Muscle of leg (tissue), 11 donors: ENCODE data around the gene AGBL5. TPM values are rescaled to one million over a fixed set of nuclear protein-coding genes. Genes with fewer than 3 reads are reported as not detected.
A peak's percentile ranks its signal among the peaks of the same experiment; 100 is the strongest.
"Not testable (repeated sequence)": the region's sequence is repeated elsewhere in the genome, so short reads cannot be mapped to it uniquely, and the experiment has no call there.

ENCODE experiments used
- DNase-seq: peaks from one replicate; pipeline ENCODE4 v3.0.0; 2013
- H3K27ac ChIP-seq: one replicate; pipeline ENCODE4 v1.5.1; 2013; ENCODE audit warnings: mild to moderate bottlenecking, low read length, control low read depth
- H3K27me3 ChIP-seq: one replicate; pipeline ENCODE4 v1.6.1; 2013; ENCODE audit warnings: low read length; ENCODE audit not compliant: control insufficient read depth, insufficient read depth
- H3K36me3 ChIP-seq: one replicate; pipeline ENCODE4 v1.6.1; 2013; ENCODE audit warnings: low read length; ENCODE audit not compliant: control insufficient read depth, insufficient read depth
- H3K4me1 ChIP-seq: one replicate; pipeline ENCODE4 v1.6.1; 2013; ENCODE audit warnings: low read length; ENCODE audit not compliant: control insufficient read depth, insufficient read depth
- H3K4me3 ChIP-seq: one replicate; pipeline ENCODE4 v1.5.1; 2013; ENCODE audit warnings: low read length, control low read depth
- H3K9me3 ChIP-seq: replicated peaks from 2 replicates; pipeline ENCODE4 v1.6.1; 2013; ENCODE audit warnings: low read depth, low read length; ENCODE audit not compliant: control insufficient read depth
- WGBS: methylation state at CpG from one replicate; pipeline ENCODE4 v1.1.5; 2013; ENCODE audit warnings: missing lambda C conversion rate; ENCODE audit not compliant: insufficient coverage; 5-methylcytosine and 5-hydroxymethylcytosine counted together
- polyA plus RNA-seq, 8 donors: library from polyadenylated mRNA; unstranded; fragments of 120-200 nt; gene quantifications; one replicate each; pipeline versions ENCODE4 v1.2.1 to v1.2.3, GENCODE V29; 2013; ENCODE audit warnings: inconsistent platforms in 1 of 8, low replicate concordance in 1 of 8; ENCODE audit not compliant: insufficient read length in 8 of 8, insufficient read depth in 1 of 8
- total RNA-seq: library from RNA; stranded (reverse); fragments of 120-200 nt; gene quantifications from one replicate; pipeline ENCODE4 v1.2.4, GENCODE V29; 2013

AGBL5 gene
- total and polyA plus RNA-seq, 9 donors, result 12.4 to 22.6 (median 20.4) TPM

DNA sequence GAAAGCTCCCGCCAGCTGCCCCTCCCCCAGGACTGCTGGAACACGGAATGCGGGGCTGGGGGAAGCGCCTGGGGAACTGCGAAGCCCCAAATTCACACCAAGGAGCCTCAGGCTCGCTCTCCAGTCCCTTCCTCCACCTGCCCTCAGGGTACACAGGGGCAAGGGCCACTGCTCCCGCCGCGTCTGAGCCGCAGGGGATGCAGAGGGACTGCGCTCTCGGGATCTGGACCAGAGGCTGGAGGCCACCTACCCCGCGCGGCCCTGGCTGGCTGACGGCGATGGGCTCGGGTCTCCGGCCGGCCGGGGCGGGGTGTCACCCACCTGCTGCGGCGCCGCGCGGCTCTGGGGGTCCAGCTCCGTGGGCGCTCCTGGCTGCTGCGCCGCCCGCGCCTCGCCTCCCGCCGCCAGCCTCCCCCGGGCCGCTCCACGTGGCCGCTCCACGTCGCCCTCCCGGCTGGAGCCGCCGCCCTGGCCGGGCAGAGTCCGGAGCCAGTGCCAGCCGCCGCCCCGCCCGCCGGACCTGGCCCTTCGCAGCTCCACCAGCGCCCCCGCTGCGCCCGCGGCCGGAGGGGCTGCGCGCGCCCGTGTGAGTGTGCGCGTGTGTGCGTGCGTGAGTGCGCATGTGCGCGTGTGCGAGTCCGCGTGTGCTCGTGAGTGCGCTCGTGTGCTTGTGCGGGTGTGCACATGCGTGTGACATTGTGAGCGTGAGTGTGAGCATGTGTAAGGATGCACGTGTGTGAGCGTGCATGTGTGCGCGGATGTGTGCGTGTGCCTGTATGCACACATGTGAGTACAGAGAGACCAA, 67.3 kb downstream of the AGBL5 start, which contains the start of gene CGREF1:
TSS of gene CGREF1 (minus strand) at position 604 of the 805 bp plus-strand sequence. CDS start 14,762 bp downstream, outside the sequence.
- Histone ChIP-seq H3K36me3 (no peaks in the 10 kb centered on the region), H3K4me1 (peaks cover 14% of the 10 kb centered on the region), H3K9me3 (no peaks in the 10 kb centered on the region), H3K27me3 (peaks cover 48% of the 10 kb centered on the region), H3K4me3 (peak within 1 kb of the TSS; percentile 28), H3K27ac (no peak within 1 kb of the TSS)
- DNase-seq, result no peak
- WGBS, result 3% methylated on average over 79 of the region's 84 CpGs

DNA sequence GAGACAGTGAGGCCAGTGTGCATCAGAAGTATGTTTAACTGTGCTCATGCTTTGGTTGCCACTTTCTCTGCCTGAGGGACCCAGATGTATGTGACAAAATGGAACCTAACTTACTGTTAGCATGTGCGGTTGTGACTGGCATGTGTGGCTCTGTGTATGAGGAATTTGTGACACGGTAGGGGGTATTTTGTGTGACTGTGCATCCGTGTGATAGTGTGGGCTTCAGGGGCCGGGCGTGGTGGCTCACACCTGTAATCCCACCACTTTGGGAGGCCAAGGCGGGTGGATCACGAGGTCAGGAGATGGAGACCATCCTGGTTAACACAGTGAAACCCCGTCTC, 67.8 kb downstream of the AGBL5 start:
- WGBS, result 69% methylated on average over 6 of the region's 8 CpGs

More for the DNA sequence above, 67.8 kb downstream of the AGBL5 start:
- Histone ChIP-seq H3K4me1 (peaks cover 16% of the 10 kb centered on the region), H3K27me3 (peaks cover 51% of the 10 kb centered on the region), H3K4me3 (peak overlapping the region; percentile 17)
- H3K9me3 ChIP-seq, H3K36me3 ChIP-seq, DNase-seq, H3K27ac ChIP-seq: not testable (repeated sequence)

Other genes with a start within 250 kb of the AGBL5 start
- gene DPYSL5, start 203.5 kb upstream of the AGBL5 start, total RNA-seq, result 10.0 TPM
- gene DPYSL5, start 203.5 kb upstream of the AGBL5 start, polyA plus RNA-seq, result 10 to 100 TPM; 15.2 to 33.6 (median 22.6) TPM
- 7.8 TPM for gene MAPRE3, start 81.0 kb upstream of the AGBL5 start, total RNA-seq
- gene MAPRE3, start 81.0 kb upstream of the AGBL5 start, polyA plus RNA-seq, result 10 to 100 TPM; 21.8 to 45.7 (median 28.4) TPM
- gene TMEM214, start 18.7 kb upstream of the AGBL5 start, total RNA-seq, result 31.3 TPM
- gene TMEM214, start 18.7 kb upstream of the AGBL5 start, polyA plus RNA-seq, result 10 to 100 TPM; 60.9 to 78.4 (median 69.2) TPM
- 376 TPM for gene OST4, start 20.0 kb downstream of the AGBL5 start, total RNA-seq
- 100 to 1,000 TPM; 216 to 304 (median 252) TPM for gene OST4, start 20.0 kb downstream of the AGBL5 start, polyA plus RNA-seq
- gene EMILIN1, start 26.9 kb downstream of the AGBL5 start, total RNA-seq, result 76.9 TPM
- gene EMILIN1, start 26.9 kb downstream of the AGBL5 start, polyA plus RNA-seq, result 100 to 1,000 TPM in 6 of 8 donors, 10 to 100 TPM in 2; 66.4 to 146 (median 113) TPM
- gene KHK, start 35.1 kb downstream of the AGBL5 start, total RNA-seq, result 1.5 TPM
- gene KHK, start 35.1 kb downstream of the AGBL5 start, polyA plus RNA-seq, result 10 to 100 TPM in 1 of 8 donors, 1 to 10 TPM in 7; 1.8 to 11.4 (median 2.3) TPM
- gene CGREF1, start 67.5 kb downstream of the AGBL5 start, total RNA-seq, result 6.7 TPM
- 1 to 10 TPM in 7 of 8 donors, under 1 TPM in 1; 0.76 to 6.2 (median 1.9) TPM for gene CGREF1, start 67.5 kb downstream of the AGBL5 start, polyA plus RNA-seq
- 0.09 TPM for gene ABHD1, start 72.1 kb downstream of the AGBL5 start, total RNA-seq
- under 1 TPM; 0.04 to 0.45 (median 0.25) TPM for gene ABHD1, start 72.1 kb downstream of the AGBL5 start, polyA plus RNA-seq
- gene PREB, start 83.0 kb downstream of the AGBL5 start, total RNA-seq, result 26.9 TPM
- gene PREB, start 83.0 kb downstream of the AGBL5 start, polyA plus RNA-seq, result 10 to 100 TPM; 30.6 to 38.9 (median 36.2) TPM
- gene PRR30, start 87.7 kb downstream of the AGBL5 start, total RNA-seq, result not detected
- not detected for gene PRR30, start 87.7 kb downstream of the AGBL5 start, polyA plus RNA-seq
- gene TCF23, start 97.3 kb downstream of the AGBL5 start, total RNA-seq, result 0.35 TPM
- under 1 TPM; 0.09 to 0.39 (median 0.29) TPM for gene TCF23, start 97.3 kb downstream of the AGBL5 start, polyA plus RNA-seq
- gene ATRAID, start 160.4 kb downstream of the AGBL5 start, total RNA-seq, result 121 TPM
- 100 to 1,000 TPM in 1 of 8 donors, 10 to 100 TPM in 7; 84.5 to 114 (median 93.0) TPM for gene ATRAID, start 160.4 kb downstream of the AGBL5 start, polyA plus RNA-seq
- 11.4 TPM for gene SLC5A6, start 160.6 kb downstream of the AGBL5 start, total RNA-seq
- 10 to 100 TPM; 16.8 to 25.5 (median 19.8) TPM for gene SLC5A6, start 160.6 kb downstream of the AGBL5 start, polyA plus RNA-seq
- 16.9 TPM for gene CAD, start 165.7 kb downstream of the AGBL5 start, total RNA-seq
- gene CAD, start 165.7 kb downstream of the AGBL5 start, polyA plus RNA-seq, result 10 to 100 TPM; 25.9 to 40.7 (median 33.1) TPM
- gene SLC30A3, start 211.4 kb downstream of the AGBL5 start, total RNA-seq, result 0.18 TPM
- gene SLC30A3, start 211.4 kb downstream of the AGBL5 start, polyA plus RNA-seq, result under 1 TPM; 0.22 to 0.99 (median 0.69) TPM
- not detected for gene DNAJC5G, start 223.8 kb downstream of the AGBL5 start, total RNA-seq
- gene DNAJC5G, start 223.8 kb downstream of the AGBL5 start, polyA plus RNA-seq, result under 1 TPM in 3 of 8 donors, not detected in 5; 0.19 to 0.23 (median 0.19) TPM
- 56.0 TPM for gene TRIM54, start 230.8 kb downstream of the AGBL5 start, total RNA-seq
- gene TRIM54, start 230.8 kb downstream of the AGBL5 start, polyA plus RNA-seq, result 100 to 1,000 TPM in 2 of 8 donors, 10 to 100 TPM in 6; 45.5 to 106 (median 78.4) TPM